ENCODE measurements around the gene SESN3. TPM values are rescaled to one million over a fixed set of nuclear protein-coding genes. Genes with fewer than 3 reads are reported as not detected.
A peak's percentile ranks its signal among the peaks of the same experiment; 100 is the strongest.

The SESN3 gene
- polyA plus RNA-seq, 1 donor from 2014 or later = 11.1 TPM

- H3K4me2 ChIP-seq (ENCODE audit: low read length) = no peak overlapping the region
These were observed 22.1 kb upstream of the SESN3 start for GRCh38 chr11:95253141-95253540.

DNA sequence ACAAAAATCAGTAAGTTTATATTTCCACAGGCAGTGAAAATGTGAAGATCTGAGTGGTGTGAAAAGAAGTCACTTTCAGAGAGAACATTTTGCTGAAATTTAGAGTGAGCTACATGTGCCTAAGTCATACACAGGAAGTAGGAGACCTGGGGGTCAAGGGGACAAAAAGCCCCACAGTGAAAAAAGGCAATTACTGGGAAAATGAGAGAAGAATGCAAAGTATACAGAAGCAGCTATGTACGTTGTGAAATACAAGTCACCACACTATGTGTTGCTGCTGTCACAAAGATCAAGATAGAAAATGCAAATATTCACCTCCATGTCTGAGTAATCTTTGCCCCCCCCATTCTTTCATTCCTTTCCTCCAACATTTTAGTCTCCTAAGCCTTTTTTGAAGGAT lies 21.6 kb upstream of the SESN3 start:
- Histone ChIP-seq H3K9me3 (ENCODE audit: low read length) (no peaks in the 10 kb centered on the region), H3K4me2 (ENCODE audit: low read length) (no peak overlapping the region), H3K27ac (ENCODE audit: low read length) (peak overlapping the region; percentile 91), H3K79me2 (replicated peaks; ENCODE audit: insufficient read depth, low read length) (no peaks in the 10 kb centered on the region), H3K9ac (ENCODE audit: low read length) (peak overlapping the region; percentile 56), H3K36me3 (ENCODE audit: insufficient read depth, low read length) (no peaks in the 10 kb centered on the region), H4K20me1 (ENCODE audit: insufficient read depth) (no peaks in the 10 kb centered on the region), H3F3A (ENCODE audit: insufficient read depth, low read length, poor library complexity, severe bottlenecking) (peaks cover 6% of the 10 kb centered on the region), H3K9me2 (ENCODE audit: insufficient read depth, low read length) (no peaks in the 10 kb centered on the region), H2AFZ (ENCODE audit: low read depth, low read length) (no peak overlapping the region), H3K4me3 (ENCODE audit: low read length) (no peak overlapping the region), H3K27me3 (ENCODE audit: insufficient read depth, low read depth, low read length) (no peaks in the 10 kb centered on the region)
- no peak for TF ChIP-seq EP300 (conservative IDR thresholded peaks at IDR 0.05; ENCODE audit: poor library complexity, severe bottlenecking)
- no peak for TF ChIP-seq EZH2 (IDR thresholded peaks at IDR 0.05; ENCODE audit: borderline replicate concordance, insufficient read depth, low read length, poor library complexity, severe bottlenecking)
- TF ChIP-seq POLR2AphosphoS5 (IDR thresholded peaks at IDR 0.05) = no peak
- no peak for TF ChIP-seq TAF1 (IDR thresholded peaks at IDR 0.05; ENCODE audit: low read depth)
- no peak for TF ChIP-seq REST (IDR thresholded peaks at IDR 0.05; ENCODE audit: borderline replicate concordance)
- TF ChIP-seq MXI1 (conservative IDR thresholded peaks at IDR 0.05; ENCODE audit: poor library complexity, severe bottlenecking) = no peak
- no peak for TF ChIP-seq SMC3 (conservative IDR thresholded peaks at IDR 0.05; ENCODE audit: poor library complexity)

More at GRCh38 chr11:95253141-95253540, 22.1 kb upstream of the SESN3 start:
- Histone ChIP-seq H3K79me2 (replicated peaks; ENCODE audit: insufficient read depth, low read length) (no peaks in the 10 kb centered on the region), H3F3A (ENCODE audit: insufficient read depth, low read length, poor library complexity, severe bottlenecking) (peaks cover 6% of the 10 kb centered on the region), H2AFZ (ENCODE audit: low read depth, low read length) (no peak overlapping the region), H3K27ac (ENCODE audit: low read length) (peak overlapping the region; percentile 91), H4K20me1 (ENCODE audit: insufficient read depth) (no peaks in the 10 kb centered on the region), H3K4me3 (ENCODE audit: low read length) (peak overlapping the region; percentile 51), H3K9ac (ENCODE audit: low read length) (peak overlapping the region; percentile 56), H3K9me3 (ENCODE audit: low read length) (no peaks in the 10 kb centered on the region), H3K36me3 (ENCODE audit: insufficient read depth, low read length) (no peaks in the 10 kb centered on the region), H3K9me2 (ENCODE audit: insufficient read depth, low read length) (no peaks in the 10 kb centered on the region), H3K27me3 (ENCODE audit: insufficient read depth, low read depth, low read length) (no peaks in the 10 kb centered on the region)
- TF ChIP-seq SMC3 (conservative IDR thresholded peaks at IDR 0.05; ENCODE audit: poor library complexity) = no peak
- TF ChIP-seq TAF1 (IDR thresholded peaks at IDR 0.05; ENCODE audit: low read depth) = no peak
- TF ChIP-seq POLR2AphosphoS5 (IDR thresholded peaks at IDR 0.05) = no peak
- TF ChIP-seq REST (IDR thresholded peaks at IDR 0.05; ENCODE audit: borderline replicate concordance) = no peak
- no peak for TF ChIP-seq CTCF (IDR thresholded peaks at IDR 0.05; ENCODE audit: poor library complexity, severe bottlenecking)
- TF ChIP-seq EZH2 (IDR thresholded peaks at IDR 0.05; ENCODE audit: borderline replicate concordance, insufficient read depth, low read length, poor library complexity, severe bottlenecking) = no peak
- TF ChIP-seq EP300 (conservative IDR thresholded peaks at IDR 0.05; ENCODE audit: poor library complexity, severe bottlenecking) = no peak
- TF ChIP-seq MXI1 (conservative IDR thresholded peaks at IDR 0.05; ENCODE audit: poor library complexity, severe bottlenecking) = no peak
- TF ChIP-seq RAD21 (conservative IDR thresholded peaks at IDR 0.05) = no peak
